Smooth muscle cell (in vitro differentiated cells): Measurements from ENCODE around the gene HSPBP1. TPM values are rescaled to one million over a fixed set of nuclear protein-coding genes. Genes with fewer than 3 reads are reported as not detected.

Experiments
- DNase-seq: peaks from one replicate; lab custom pipeline; 2025; ENCODE audit not compliant: unreplicated experiment; lab: John Stamatoyannopoulos, UW
- H2AFZ ChIP-seq: fragments of 200-600 bp; sonication (generic); 2 replicates; pipeline ENCODE4 v1.6.0; 2016; ENCODE audit warnings: antibody characterized with exemption, low read depth, mild to moderate bottlenecking
- H3F3A ChIP-seq: fragments of 200-600 bp; sonication (generic); 2 replicates; pipeline ENCODE4 v1.6.0; 2017; ENCODE audit warnings: antibody characterized with exemption, low read depth
- H3K27ac ChIP-seq: fragments of 200-600 bp; sonication (generic); 2 replicates; pipeline ENCODE4 v1.5.1; 2016; ENCODE audit warnings: low read depth, mild to moderate bottlenecking
- H3K27me3 ChIP-seq: fragments of 200-600 bp; sonication (generic); 2 replicates; pipeline ENCODE4 v1.6.1; 2016; ENCODE audit warnings: low read depth, mild to moderate bottlenecking
- H3K36me3 ChIP-seq: fragments of 200-600 bp; sonication (generic); 2 replicates; pipeline ENCODE4 v1.5.1; 2016; ENCODE audit warnings: low read depth
- H3K4me1 ChIP-seq: fragments of 200-600 bp; sonication (generic); 2 replicates; pipeline ENCODE4 v1.5.1; 2016; ENCODE audit warnings: low read depth
- H3K4me2 ChIP-seq: fragments of 200-600 bp; sonication (generic); 2 replicates; pipeline ENCODE4 v1.6.0; 2016; ENCODE audit warnings: mild to moderate bottlenecking
- H3K4me3 ChIP-seq: fragments of 200-600 bp; sonication (generic); 2 replicates; pipeline ENCODE4 v1.5.1; 2016; ENCODE audit warnings: mild to moderate bottlenecking
- H3K79me2 ChIP-seq: fragments of 200-600 bp; sonication (generic); 2 replicates; pipeline ENCODE4 v1.6.0; 2016; ENCODE audit warnings: low read depth, mild to moderate bottlenecking
- H3K9ac ChIP-seq: fragments of 200-600 bp; sonication (generic); 2 replicates; pipeline ENCODE4 v1.6.0; 2016; ENCODE audit warnings: low read depth
- H3K9me3 ChIP-seq: fragments of 200-600 bp; sonication (generic); replicated peaks from 2 replicates; pipeline ENCODE4 v1.5.1; 2016; ENCODE audit warnings: low read depth
- H4K20me1 ChIP-seq: fragments of 200-600 bp; sonication (generic); 2 replicates; pipeline ENCODE4 v1.6.0; 2016; ENCODE audit warnings: low read depth
- WGBS: methylation state at CpG from one replicate; pipeline ENCODE4 v1.1.7; 2016; ENCODE audit warnings: low lambda C conversion rate; 5-methylcytosine and 5-hydroxymethylcytosine counted together
- polyA plus RNA-seq: library from polyadenylated mRNA; unstranded; fragments of >200 nt; fragmentation: Nextera tagmentation; extraction: Ambion mirVana; gene quantifications from 2 replicates; pipeline ENCODE4 v1.2.1, GENCODE V29; 2016
- total RNA-seq: library from RNA; depleted of rRNA; stranded (reverse); fragments of >200 nt; gene quantifications from 2 replicates; pipeline ENCODE4 v1.2.3, GENCODE V29; 2014
- TF ChIP-seq, protein P1 (sequence below): fragments of 200-600 bp; sonication (generic); IDR thresholded peaks from 2 replicates; pipeline ENCODE4 v1.5.1; 2017; ENCODE audit warnings: borderline replicate concordance, mild to moderate bottlenecking, antibody characterized with exemption; ENCODE audit not compliant: insufficient read depth, poor library complexity, severe bottlenecking

The HSPBP1 gene
- total and polyA plus RNA-seq, 2 experiments from 2014 or later: 21.5 to 80.0 TPM

DNA sequence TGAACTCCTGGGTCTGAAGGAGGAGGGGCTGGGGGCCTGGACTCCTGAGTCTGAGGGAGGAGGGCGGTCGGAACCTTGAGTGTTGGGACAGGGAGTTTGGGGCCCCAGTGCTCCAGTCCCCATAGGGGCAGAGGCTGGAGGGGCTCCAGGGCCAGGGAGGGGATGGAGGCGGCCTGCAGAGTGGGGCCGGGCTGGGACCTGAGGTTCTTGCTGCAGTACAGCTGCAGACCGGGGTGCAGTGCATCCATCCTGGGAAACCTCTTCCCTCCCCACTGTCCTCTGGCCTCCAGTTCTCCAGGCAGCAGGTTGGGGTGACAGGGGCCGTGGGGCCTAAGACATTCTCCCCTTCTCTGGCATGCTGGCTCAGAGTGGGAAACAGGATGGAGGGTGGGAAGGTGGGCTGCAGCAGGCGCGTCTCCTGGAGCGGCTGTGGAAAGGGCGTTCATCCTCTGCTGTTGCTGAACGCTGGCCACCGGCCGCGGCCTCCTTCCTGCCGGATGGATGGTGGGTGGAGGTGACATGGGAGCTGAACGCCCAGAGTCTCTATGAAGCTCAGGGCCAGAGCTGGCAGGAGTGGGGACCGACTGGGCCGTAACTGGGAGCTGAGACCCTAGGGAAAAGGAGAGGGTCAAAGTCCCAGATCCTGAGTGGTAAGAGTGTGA, 5.5 kb upstream of the HSPBP1 start:
- no peaks in the 10 kb centered on the region for H4K20me1 ChIP-seq
- H3K36me3 ChIP-seq: no peaks in the 10 kb centered on the region
- H3K4me1 ChIP-seq: peaks cover 12% of the 10 kb centered on the region
- 50% methylated on average over 16 of the region's 18 CpGs for WGBS
- H3K9ac ChIP-seq: peak overlapping the region; percentile 83
- no peaks in the 10 kb centered on the region for H3K9me3 ChIP-seq
- peak overlapping the region; percentile 70 for H3K4me3 ChIP-seq
- peaks cover 4% of the 10 kb centered on the region for H3F3A ChIP-seq
- peak overlapping the region; percentile 94 for H3K4me2 ChIP-seq
- H3K27me3 ChIP-seq: no peaks in the 10 kb centered on the region
- no peak for DNase-seq
- no peak overlapping the region for H2AFZ ChIP-seq
- TF ChIP-seq, protein P1, sequence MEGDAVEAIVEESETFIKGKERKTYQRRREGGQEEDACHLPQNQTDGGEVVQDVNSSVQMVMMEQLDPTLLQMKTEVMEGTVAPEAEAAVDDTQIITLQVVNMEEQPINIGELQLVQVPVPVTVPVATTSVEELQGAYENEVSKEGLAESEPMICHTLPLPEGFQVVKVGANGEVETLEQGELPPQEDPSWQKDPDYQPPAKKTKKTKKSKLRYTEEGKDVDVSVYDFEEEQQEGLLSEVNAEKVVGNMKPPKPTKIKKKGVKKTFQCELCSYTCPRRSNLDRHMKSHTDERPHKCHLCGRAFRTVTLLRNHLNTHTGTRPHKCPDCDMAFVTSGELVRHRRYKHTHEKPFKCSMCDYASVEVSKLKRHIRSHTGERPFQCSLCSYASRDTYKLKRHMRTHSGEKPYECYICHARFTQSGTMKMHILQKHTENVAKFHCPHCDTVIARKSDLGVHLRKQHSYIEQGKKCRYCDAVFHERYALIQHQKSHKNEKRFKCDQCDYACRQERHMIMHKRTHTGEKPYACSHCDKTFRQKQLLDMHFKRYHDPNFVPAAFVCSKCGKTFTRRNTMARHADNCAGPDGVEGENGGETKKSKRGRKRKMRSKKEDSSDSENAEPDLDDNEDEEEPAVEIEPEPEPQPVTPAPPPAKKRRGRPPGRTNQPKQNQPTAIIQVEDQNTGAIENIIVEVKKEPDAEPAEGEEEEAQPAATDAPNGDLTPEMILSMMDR: no peak
- H3K27ac ChIP-seq: peak overlapping the region; percentile 7
- H3K79me2 ChIP-seq: peaks cover 7% of the 10 kb centered on the region

DNA sequence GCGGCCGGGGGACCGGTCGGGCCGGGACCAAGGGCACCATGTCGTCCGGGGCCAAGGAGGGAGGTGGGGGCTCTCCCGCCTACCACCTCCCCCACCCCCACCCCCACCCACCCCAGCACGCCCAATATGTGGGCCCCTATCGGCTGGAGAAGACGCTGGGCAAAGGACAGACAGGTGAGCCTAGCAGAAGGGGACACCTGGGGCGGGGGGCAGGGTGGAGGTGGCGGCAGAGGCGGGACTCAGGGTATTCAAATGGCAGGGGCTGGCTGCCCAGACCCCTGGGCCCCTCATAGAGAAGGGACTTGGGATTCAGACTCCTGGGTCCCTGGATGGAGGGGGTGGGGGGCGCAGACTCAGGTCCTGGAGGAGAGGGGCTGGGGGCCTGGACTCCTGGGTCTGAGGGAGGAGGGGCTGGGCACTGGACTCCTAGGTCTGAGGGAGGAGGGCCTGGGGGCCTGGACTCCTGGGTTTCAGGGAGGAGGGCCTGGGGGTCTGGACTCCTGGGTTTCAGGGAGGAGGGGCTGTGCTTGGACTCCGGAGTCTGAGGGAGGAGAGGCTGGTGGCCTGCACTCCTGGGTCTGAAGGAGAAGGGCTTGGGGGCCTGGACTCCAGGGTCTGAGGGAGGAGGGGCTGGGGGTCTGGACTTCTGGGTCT, 4.6 kb upstream of the HSPBP1 start:
- H2AFZ ChIP-seq: no peak overlapping the region
- peaks cover 7% of the 10 kb centered on the region for H3K79me2 ChIP-seq
- H3K36me3 ChIP-seq: no peaks in the 10 kb centered on the region
- H3F3A ChIP-seq: peaks cover 4% of the 10 kb centered on the region
- H4K20me1 ChIP-seq: no peaks in the 10 kb centered on the region
- peak overlapping the region; percentile 94 for H3K4me2 ChIP-seq
- WGBS: 33% methylated on average over 2 of the region's 16 CpGs
- peak overlapping the region; percentile 83 for H3K9ac ChIP-seq
- no peaks in the 10 kb centered on the region for H3K9me3 ChIP-seq
- TF ChIP-seq, protein P1: no peak
- H3K4me1 ChIP-seq: peaks cover 12% of the 10 kb centered on the region
- H3K27ac ChIP-seq: peak overlapping the region; percentile 7
- no peaks in the 10 kb centered on the region for H3K27me3 ChIP-seq
- no peak for DNase-seq
- H3K4me3 ChIP-seq: peak overlapping the region; percentile 70

DNA sequence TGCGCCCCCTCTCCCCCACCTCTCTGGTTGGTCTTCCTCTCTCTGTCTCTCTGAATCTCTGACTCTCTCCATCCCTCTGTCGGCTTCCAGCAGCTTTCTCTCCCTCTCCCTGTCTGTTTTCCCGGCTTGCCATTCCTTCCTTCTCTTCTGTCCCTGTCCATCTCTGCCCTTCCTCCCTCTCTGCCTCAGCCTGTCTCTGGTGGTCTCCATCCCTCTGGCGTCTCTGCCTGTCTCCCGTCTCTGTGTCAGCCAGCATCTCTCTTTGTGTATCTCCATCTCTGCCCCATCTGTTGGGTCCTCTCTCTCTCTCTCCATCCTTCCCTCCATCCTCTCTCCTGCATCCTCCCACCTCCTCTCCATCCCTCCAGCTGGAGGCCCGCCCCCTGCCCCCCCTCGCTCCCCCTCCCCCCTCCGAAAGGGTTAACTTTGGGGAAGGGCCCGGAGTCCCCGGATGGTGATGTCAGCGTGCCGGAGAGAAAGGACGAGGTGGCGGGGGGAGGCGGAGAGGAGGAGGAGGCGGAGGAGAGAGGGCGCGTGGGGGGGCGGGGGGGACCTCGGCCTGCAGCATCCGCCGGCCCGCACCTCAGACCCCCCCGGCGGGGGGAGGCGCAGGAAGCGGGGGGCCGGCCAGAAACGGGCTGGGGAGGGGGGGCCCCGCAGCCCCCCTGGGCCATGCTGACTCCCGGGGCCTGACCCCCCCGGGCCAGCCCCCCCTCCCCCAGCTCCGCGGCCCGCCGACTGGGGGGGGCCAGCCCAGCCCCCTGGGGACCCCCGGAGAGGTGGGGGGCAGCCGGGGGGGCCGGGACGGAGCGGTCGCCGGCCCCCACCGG, 3.9 kb upstream of the HSPBP1 start, which contains the start of gene BRSK1:
Gene BRSK1 (plus strand): TSS at position 450 of the 830 bp plus-strand sequence. CDS start 446 bp downstream, outside the sequence.
- Histone ChIP-seq H3K27ac (peak within 1 kb of the TSS; percentile 7), H3K36me3 (no peaks in the 10 kb centered on the region), H3K27me3 (no peaks in the 10 kb centered on the region), H3K4me2 (peak within 1 kb of the TSS; percentile 94), H3K79me2 (peaks cover 7% of the 10 kb centered on the region), H3K9me3 (no peaks in the 10 kb centered on the region), H3K9ac (peak within 1 kb of the TSS; percentile 83), H3K4me3 (peak within 1 kb of the TSS; percentile 70), H2AFZ (peak within 1 kb of the TSS; percentile 94), H3F3A (peaks cover 4% of the 10 kb centered on the region), H4K20me1 (no peaks in the 10 kb centered on the region), H3K4me1 (peaks cover 19% of the 10 kb centered on the region)
- 18% methylated on average over 10 of the region's 44 CpGs for WGBS
- TF ChIP-seq, protein P1: no peak
- peak; percentile 33 for DNase-seq
